ENCODE measurements around the gene PALLD.

DNA sequence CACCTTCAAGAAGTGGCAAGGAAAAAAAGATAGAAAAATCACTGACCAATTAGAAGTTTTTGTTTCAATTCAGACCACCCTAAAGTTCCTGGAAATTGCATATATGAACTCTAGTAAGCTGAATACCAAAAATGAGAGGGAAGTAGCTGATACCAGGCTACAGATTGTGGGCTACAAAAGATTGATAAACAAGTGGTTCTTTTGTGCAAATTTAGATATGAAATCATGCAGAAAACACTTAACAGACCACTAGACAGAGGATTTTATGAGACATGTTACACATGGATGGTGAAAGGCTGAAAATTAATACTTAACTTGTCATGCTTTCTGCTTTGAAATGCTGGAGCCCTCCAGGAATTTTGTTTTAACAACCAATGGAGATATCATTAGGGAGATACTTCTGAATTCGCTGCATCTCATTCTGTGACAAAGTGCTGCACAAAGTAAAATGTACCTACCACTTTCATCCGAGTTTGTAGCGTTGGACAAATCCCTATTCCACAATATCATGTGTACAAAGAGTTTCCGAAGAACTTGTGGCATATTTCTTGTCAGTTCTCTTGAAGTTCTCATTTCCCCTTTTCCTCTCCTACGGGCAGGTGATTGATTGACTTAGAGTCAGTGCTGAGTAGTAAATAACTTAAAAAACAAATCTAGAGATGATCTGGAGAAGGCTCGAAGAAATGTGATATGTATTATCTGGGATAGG is 235.0 kb downstream of the PALLD start:
- TF ChIP-seq, protein P1, sequence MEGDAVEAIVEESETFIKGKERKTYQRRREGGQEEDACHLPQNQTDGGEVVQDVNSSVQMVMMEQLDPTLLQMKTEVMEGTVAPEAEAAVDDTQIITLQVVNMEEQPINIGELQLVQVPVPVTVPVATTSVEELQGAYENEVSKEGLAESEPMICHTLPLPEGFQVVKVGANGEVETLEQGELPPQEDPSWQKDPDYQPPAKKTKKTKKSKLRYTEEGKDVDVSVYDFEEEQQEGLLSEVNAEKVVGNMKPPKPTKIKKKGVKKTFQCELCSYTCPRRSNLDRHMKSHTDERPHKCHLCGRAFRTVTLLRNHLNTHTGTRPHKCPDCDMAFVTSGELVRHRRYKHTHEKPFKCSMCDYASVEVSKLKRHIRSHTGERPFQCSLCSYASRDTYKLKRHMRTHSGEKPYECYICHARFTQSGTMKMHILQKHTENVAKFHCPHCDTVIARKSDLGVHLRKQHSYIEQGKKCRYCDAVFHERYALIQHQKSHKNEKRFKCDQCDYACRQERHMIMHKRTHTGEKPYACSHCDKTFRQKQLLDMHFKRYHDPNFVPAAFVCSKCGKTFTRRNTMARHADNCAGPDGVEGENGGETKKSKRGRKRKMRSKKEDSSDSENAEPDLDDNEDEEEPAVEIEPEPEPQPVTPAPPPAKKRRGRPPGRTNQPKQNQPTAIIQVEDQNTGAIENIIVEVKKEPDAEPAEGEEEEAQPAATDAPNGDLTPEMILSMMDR (IDR thresholded peaks at IDR 0.05): no peak
- TF ChIP-seq POLR2A (IDR thresholded peaks at IDR 0.05): no peak
- no peak for TF ChIP-seq POLR2AphosphoS5 (IDR thresholded peaks at IDR 0.05)

Measured in sigmoid colon (tissue), 4 donors.